Thyroid gland (tissue), 4 donors: Measurements from ENCODE around the gene SMCP. TPM values are rescaled to one million over a fixed set of nuclear protein-coding genes. Genes with fewer than 3 reads are reported as not detected.

Experiments
- DNase-seq, 2 donors: peaks; one replicate each; pipeline ENCODE4 v3.0.0-alpha.2; 2019
- H3K27ac ChIP-seq, 3 donors: fragments of 200-600 bp; sonication (generic); 1 replicate in 2 of 3; 2 replicates in 1 of 3; pipeline ENCODE4 v1.5.1; 2016 to 2019; ENCODE audit warnings: mild to moderate bottlenecking in 1 of 3, moderate library complexity in 1 of 3
- H3K27me3 ChIP-seq: fragments of 200-600 bp; sonication (generic); one replicate; pipeline ENCODE4 v1.5.1; 2019
- H3K36me3 ChIP-seq, 2 donors: fragments of 200-600 bp; sonication (generic); one replicate each; pipeline ENCODE4 v1.5.1; 2016 to 2019
- H3K4me1 ChIP-seq, 2 donors: fragments of 200-600 bp; sonication (generic); one replicate each; pipeline ENCODE4 v1.5.1; 2017 to 2019
- H3K4me3 ChIP-seq, 3 donors: fragments of 200-600 bp; sonication (generic); replicated peaks in 1 of 3; 1 replicate in 2 of 3; 2 replicates in 1 of 3; pipeline ENCODE4 v1.5.1; 2016; ENCODE audit warnings: mild to moderate bottlenecking in 1 of 3
- H3K9me3 ChIP-seq: fragments of 200-600 bp; sonication (generic); one replicate; pipeline ENCODE4 v1.5.1; 2017
- POLR2A ChIP-seq, 2 donors: fragments of 450-650 bp; IDR thresholded peaks; one replicate each; pipeline ENCODE4 v1.6.1; 2017; ENCODE audit warnings: antibody characterized with exemption in 2 of 2, mild to moderate bottlenecking in 2 of 2, moderate library complexity in 1 of 2
- WGBS, 2 donors: methylation state at CpG; one replicate each; pipeline ENCODE4 v1.1.5; 2017; 5-methylcytosine and 5-hydroxymethylcytosine counted together
- intact Hi-C: fragments of 100-400 bp; cut with DNase I; formaldehyde crosslinking; loops from one replicate; pipeline ENCODE4 v1.15.1; 2023
- total RNA-seq, 4 donors: library from RNA; depleted of rRNA; stranded (reverse); fragments of >200 nt; gene quantifications; one replicate each; pipeline ENCODE4 v1.2.3, GENCODE V29; 2016
- TF ChIP-seq, protein P1 (sequence below), 6 experiments: fragments of 200-600 bp in 3 of 6; fragments of 450-650 bp in 3 of 6; sonication (generic) in 3 of 6; IDR thresholded peaks; one replicate each; pipeline ENCODE4 v1.5.1; 2016 to 2019; ENCODE audit warnings: antibody characterized with exemption in 6 of 6, mild to moderate bottlenecking in 2 of 6, inconsistent platforms in 1 of 6, moderate library complexity in 1 of 6

The SMCP gene
- total RNA-seq, 4 donors from 2014 or later, result 2.6 TPM; not detected in 3

DNA sequence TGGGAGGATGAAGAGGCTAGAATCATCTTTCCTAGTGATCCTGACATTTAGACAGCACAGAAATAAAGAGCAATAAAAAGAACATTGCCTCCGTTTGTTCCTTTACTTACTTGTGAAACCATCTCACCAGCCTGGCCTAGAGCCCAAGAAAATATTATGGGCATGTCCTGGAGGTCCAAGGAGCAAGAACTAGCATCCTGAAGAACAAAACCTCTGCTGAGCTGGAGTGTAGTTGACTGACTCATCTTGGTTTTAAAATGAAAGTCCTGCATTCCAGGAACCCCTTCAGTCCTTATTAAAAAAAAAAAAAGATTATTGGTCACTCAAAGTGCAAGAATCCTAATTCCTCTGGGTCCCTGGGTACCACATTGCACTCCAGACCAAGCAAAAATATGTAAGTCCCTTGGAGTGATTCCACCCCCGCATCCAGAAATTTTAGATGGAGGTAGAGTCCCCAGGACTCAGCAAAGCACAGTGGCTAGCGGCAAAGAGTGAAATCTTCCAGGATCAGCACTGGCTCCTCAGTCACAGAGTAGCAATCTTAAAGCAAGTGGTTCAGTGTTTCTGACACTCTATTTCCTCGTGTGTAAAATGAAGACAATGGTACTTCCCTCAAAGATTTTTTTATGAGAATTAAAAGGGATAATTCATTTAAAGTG, 7.0 kb downstream of the SMCP start:
- H3K4me1 ChIP-seq, result no peaks in the 10 kb centered on the region
- no peaks in the 10 kb centered on the region for H3K27me3 ChIP-seq
- H3K4me3 ChIP-seq, result no peak overlapping the region
- TF ChIP-seq POLR2A (IDR thresholded peaks at IDR 0.05), result no peak
- TF ChIP-seq, protein P1, sequence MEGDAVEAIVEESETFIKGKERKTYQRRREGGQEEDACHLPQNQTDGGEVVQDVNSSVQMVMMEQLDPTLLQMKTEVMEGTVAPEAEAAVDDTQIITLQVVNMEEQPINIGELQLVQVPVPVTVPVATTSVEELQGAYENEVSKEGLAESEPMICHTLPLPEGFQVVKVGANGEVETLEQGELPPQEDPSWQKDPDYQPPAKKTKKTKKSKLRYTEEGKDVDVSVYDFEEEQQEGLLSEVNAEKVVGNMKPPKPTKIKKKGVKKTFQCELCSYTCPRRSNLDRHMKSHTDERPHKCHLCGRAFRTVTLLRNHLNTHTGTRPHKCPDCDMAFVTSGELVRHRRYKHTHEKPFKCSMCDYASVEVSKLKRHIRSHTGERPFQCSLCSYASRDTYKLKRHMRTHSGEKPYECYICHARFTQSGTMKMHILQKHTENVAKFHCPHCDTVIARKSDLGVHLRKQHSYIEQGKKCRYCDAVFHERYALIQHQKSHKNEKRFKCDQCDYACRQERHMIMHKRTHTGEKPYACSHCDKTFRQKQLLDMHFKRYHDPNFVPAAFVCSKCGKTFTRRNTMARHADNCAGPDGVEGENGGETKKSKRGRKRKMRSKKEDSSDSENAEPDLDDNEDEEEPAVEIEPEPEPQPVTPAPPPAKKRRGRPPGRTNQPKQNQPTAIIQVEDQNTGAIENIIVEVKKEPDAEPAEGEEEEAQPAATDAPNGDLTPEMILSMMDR (IDR thresholded peaks at IDR 0.05), result no peak
- no peak overlapping the region for H3K27ac ChIP-seq
- no peak for DNase-seq
- no peaks in the 10 kb centered on the region for H3K9me3 ChIP-seq
- no peaks in the 10 kb centered on the region for H3K36me3 ChIP-seq
- WGBS, 2 donors, result 73 to 75% methylated on average over 4 of the region's 4 CpGs
- intact Hi-C loops, result no loop called here

DNA sequence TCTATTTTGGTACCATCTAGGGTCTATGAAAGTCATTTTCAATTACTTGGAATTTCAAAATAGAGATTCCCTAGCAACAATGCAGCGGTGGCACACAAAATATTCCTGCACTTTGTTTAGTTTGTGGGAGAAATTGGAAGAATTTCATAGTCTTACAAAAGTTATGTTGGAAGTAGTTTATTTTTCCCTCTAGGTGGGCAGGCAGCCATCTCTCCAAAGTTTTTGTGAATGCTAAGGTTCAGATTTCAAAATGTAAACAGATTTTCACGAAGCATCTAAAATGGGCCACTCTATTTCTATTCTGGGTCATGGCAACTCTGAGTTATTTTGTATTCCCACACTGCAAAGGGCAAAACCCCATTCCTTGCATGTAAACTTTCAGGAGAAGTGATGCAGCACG, 8.0 kb downstream of the SMCP start:
- intact Hi-C loops, result no loop called here
- TF ChIP-seq POLR2A (IDR thresholded peaks at IDR 0.05), result no peak
- TF ChIP-seq, protein P1 (IDR thresholded peaks at IDR 0.05), result no peak
- 41 to 48% methylated on average over 3 of the region's 3 CpGs for WGBS, 2 donors
- Histone ChIP-seq H3K27me3 (no peaks in the 10 kb centered on the region), H3K9me3 (no peaks in the 10 kb centered on the region), H3K36me3 (no peaks in the 10 kb centered on the region), H3K4me3 (no peak overlapping the region), H3K4me1 (no peaks in the 10 kb centered on the region), H3K27ac (no peak overlapping the region)
- DNase-seq, result no peak

DNA sequence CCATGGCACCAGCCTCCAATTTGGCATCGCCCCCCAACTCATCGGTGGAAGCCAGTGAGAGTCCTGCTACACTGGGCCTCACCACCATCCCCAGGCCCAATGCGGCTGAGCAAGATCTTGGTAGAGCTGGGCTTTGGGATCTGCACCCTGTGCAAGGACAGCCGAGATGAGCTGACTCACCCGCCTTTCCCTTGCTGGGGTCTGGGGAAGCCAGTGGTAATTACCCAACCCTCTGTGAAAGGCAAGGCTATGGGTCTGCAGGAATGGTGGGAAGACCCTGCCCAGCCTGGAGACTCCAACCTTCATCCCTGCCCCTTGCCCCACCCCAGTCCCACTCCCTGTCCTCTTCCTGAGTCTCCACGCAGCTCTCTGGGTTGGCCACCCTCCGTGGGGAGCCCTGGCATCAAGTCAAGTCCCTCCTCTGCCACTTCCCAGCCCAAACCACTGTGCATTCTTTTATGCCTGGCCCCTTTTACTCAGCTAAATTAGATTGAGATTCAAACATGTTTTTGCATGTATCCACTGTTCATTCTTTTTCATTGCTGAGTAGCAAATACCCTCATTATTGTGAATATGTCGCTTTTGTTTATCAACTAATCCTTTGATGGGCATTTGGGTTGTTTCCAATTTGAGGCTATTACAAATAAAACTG, 8.8 kb downstream of the SMCP start:
- no peak for DNase-seq
- Histone ChIP-seq H3K27me3 (no peaks in the 10 kb centered on the region), H3K27ac (no peak overlapping the region), H3K4me3 (no peak overlapping the region), H3K9me3 (no peaks in the 10 kb centered on the region), H3K4me1 (no peaks in the 10 kb centered on the region), H3K36me3 (no peaks in the 10 kb centered on the region)
- 53 to 77% methylated on average over 4 to 8 of the region's 8 CpGs for WGBS, 2 donors
- intact Hi-C loops, result no loop called here
- TF ChIP-seq, protein P1 (IDR thresholded peaks at IDR 0.05), result no peak
- TF ChIP-seq POLR2A (IDR thresholded peaks at IDR 0.05), result no peak

DNA sequence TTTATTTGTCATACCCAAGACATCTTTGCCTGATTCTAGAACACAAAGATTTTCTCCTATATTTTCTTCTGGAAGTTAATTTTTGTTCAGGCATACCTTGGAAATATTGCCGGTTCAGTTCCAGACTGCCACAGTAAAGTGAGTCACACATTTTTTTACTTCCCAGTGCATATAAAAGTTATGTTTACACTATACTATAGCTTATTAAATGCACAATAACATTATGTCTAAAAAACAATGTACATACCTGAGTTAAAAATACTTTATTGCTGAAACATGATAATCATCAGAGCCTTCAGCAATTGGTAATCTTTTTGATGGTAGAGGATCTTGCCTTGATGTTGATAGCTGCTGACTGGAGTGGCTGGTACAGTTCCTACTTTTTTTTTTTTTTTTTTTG, 10.0 kb downstream of the SMCP start:
- DNase-seq, result no peak
- no peaks in the 10 kb centered on the region for H3K9me3 ChIP-seq
- 94 to 97% methylated on average over 1 of the region's 1 CpG for WGBS, 2 donors
- intact Hi-C loops, result no loop called here
- no peaks in the 10 kb centered on the region for H3K4me1 ChIP-seq
- H3K27ac ChIP-seq, result no peak overlapping the region
- H3K4me3 ChIP-seq, result no peak overlapping the region
- H3K27me3 ChIP-seq, result no peaks in the 10 kb centered on the region
- H3K36me3 ChIP-seq, result no peaks in the 10 kb centered on the region
- no peak for TF ChIP-seq POLR2A (IDR thresholded peaks at IDR 0.05)
- TF ChIP-seq, protein P1 (IDR thresholded peaks at IDR 0.05), result no peak

DNA sequence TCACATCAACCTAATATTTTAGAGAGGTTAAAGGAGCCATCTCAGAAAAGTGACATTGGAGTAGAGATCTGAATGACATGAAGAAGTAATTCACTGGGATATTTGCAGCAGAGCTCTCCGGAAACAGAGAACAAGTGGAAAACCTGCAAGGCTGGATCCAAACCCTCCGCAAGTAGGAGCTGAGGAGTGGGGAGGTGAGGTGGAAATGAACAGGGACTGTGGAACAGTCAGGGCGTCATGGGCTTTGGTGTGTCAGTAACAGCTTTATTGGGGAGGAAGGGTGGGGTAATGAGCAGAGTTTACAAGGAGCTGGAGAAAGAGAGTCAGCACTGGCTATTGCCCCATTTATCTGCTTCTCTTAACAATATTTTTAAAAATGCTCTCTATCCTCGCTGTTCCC, 20.9 kb downstream of the SMCP start:
- Histone ChIP-seq H3K27ac (no peak overlapping the region), H3K4me3 (no peak overlapping the region), H3K9me3 (no peaks in the 10 kb centered on the region), H3K36me3 (no peaks in the 10 kb centered on the region), H3K4me1 (peaks cover 0 to 6% of the 10 kb centered on the region in 2 donors), H3K27me3 (no peaks in the 10 kb centered on the region)
- 76 to 84% methylated on average over 4 of the region's 4 CpGs for WGBS, 2 donors
- TF ChIP-seq, protein P1 (IDR thresholded peaks at IDR 0.05), result no peak
- no peak for TF ChIP-seq POLR2A (IDR thresholded peaks at IDR 0.05)
- intact Hi-C loops, result no loop called here
- no peak for DNase-seq
